Measurements from ENCODE around the gene RIMS3.

The RIMS3 gene

DNA sequence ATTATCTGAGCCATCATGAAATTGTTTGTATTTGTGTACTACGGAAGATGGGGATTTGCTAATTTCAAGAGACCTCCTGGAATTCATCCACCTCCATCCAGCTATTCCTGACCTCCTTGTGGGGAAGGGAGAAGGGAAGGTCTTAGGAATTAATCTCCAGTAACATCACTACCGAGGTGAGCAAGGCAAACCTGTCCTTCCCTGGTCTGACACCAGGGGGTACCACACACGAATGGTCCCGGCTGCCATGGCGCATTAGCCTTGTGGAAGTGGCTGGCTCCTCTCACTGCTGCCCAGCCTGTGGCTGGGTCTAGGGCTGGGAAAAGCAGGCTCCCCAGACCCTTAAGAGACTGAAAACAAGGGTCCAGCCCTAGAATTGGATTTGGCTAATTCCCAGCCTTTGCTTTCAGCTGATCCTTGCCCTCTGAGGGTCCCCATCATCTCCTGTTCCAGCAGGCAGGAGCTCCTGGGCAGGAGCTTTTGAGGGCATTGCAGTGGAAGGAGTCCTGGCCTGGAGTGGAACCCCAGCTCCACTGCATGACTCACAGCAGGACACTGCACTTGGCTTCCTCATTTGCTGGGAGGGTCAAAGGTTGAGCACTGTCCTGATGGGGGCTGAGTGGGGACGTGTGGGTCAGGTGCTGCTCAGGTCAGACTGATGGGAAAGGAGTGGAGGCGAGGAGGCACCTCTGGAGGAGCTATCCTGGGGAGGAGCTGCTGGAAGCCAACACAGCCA lies 34.8 kb downstream of the RIMS3 start:
- peak; percentile 27; the same call in 1 of the 2 replicates for TF ChIP-seq RAD21 (IDR thresholded peaks at IDR 0.05; ENCODE audit: low read depth)
- no peak for TF ChIP-seq TCF12 (IDR thresholded peaks at IDR 0.05; ENCODE audit: low read depth)
- no peak for TF ChIP-seq EGR1 (IDR thresholded peaks at IDR 0.05)

DNA sequence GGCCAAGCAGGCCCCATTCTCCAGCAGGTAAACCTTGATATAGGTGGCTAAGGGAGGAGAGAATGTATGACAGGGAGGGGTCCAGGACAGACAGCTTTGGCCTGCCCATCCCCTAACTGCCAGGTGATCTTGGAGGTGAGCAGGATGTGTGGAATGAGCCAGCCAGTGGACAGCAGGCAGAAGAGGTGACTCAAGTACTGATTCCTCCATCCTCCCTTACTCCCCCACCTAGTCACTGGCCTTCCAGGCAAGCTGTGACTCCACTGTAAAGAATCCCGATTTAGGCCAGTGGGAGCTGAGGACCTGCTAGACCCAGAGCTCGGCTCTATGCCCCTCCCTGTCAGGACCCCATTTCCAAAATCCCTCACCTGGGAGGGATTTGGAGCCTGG lies 36.6 kb downstream of the RIMS3 start:
- TF ChIP-seq REST (IDR thresholded peaks at IDR 0.05; ENCODE audit: low read depth), result no peak
- no peak for TF ChIP-seq YY1 (IDR thresholded peaks at IDR 0.05; ENCODE audit: low read depth)
- no peak for TF ChIP-seq EP300 (IDR thresholded peaks at IDR 0.05; ENCODE audit: borderline replicate concordance)
- TF ChIP-seq FOXM1 (IDR thresholded peaks at IDR 0.05; ENCODE audit: borderline replicate concordance, low read depth), result no peak
- TF ChIP-seq ZBTB7A (IDR thresholded peaks at IDR 0.05; ENCODE audit: low read depth), result no peak
- no peak for TF ChIP-seq RAD21 (IDR thresholded peaks at IDR 0.05; ENCODE audit: low read depth)
- no peak for TF ChIP-seq EGR1 (IDR thresholded peaks at IDR 0.05)
- no peak for TF ChIP-seq CREB1 (IDR thresholded peaks at IDR 0.05; ENCODE audit: low read depth)
- TF ChIP-seq, protein P1, sequence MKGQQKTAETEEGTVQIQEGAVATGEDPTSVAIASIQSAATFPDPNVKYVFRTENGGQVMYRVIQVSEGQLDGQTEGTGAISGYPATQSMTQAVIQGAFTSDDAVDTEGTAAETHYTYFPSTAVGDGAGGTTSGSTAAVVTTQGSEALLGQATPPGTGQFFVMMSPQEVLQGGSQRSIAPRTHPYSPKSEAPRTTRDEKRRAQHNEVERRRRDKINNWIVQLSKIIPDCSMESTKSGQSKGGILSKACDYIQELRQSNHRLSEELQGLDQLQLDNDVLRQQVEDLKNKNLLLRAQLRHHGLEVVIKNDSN (IDR thresholded peaks at IDR 0.05), result no peak
- TF ChIP-seq TEAD4 (IDR thresholded peaks at IDR 0.05), result no peak
- no peak for TF ChIP-seq TAF1 (IDR thresholded peaks at IDR 0.05; ENCODE audit: low read depth)
- no peak for TF ChIP-seq CEBPB (IDR thresholded peaks at IDR 0.05)
- TF ChIP-seq NFIC (IDR thresholded peaks at IDR 0.05), result no peak
- TF ChIP-seq, protein P2, sequence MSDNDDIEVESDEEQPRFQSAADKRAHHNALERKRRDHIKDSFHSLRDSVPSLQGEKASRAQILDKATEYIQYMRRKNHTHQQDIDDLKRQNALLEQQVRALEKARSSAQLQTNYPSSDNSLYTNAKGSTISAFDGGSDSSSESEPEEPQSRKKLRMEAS (IDR thresholded peaks at IDR 0.05), result no peak
- no peak for TF ChIP-seq TCF12 (IDR thresholded peaks at IDR 0.05; ENCODE audit: low read depth)

- TF ChIP-seq, protein P2 (IDR thresholded peaks at IDR 0.05), result no peak
- TF ChIP-seq, protein P1 (IDR thresholded peaks at IDR 0.05), result no peak
- TF ChIP-seq TAF1 (IDR thresholded peaks at IDR 0.05; ENCODE audit: low read depth) (no peak), YY1 (IDR thresholded peaks at IDR 0.05; ENCODE audit: low read depth) (no peak), EGR1 (IDR thresholded peaks at IDR 0.05) (no peak), RAD21 (IDR thresholded peaks at IDR 0.05; ENCODE audit: low read depth) (no peak), FOXM1 (IDR thresholded peaks at IDR 0.05; ENCODE audit: borderline replicate concordance, low read depth) (no peak), TEAD4 (IDR thresholded peaks at IDR 0.05) (no peak), CEBPB (IDR thresholded peaks at IDR 0.05) (no peak), NFIC (IDR thresholded peaks at IDR 0.05) (no peak)
Observed at GRCh38 chr1:40627987-40628902, 37.2 kb downstream of the RIMS3 start.

GRCh38 chr1:40626383-40626770 lies 39.1 kb downstream of the RIMS3 start:
- no peak for TF ChIP-seq CREB1 (IDR thresholded peaks at IDR 0.05; ENCODE audit: low read depth)
- no peak for TF ChIP-seq TCF12 (IDR thresholded peaks at IDR 0.05; ENCODE audit: low read depth)
- no peak for TF ChIP-seq ZBTB7A (IDR thresholded peaks at IDR 0.05; ENCODE audit: low read depth)
- TF ChIP-seq REST (IDR thresholded peaks at IDR 0.05; ENCODE audit: low read depth), result no peak
- TF ChIP-seq RAD21 (IDR thresholded peaks at IDR 0.05; ENCODE audit: low read depth), result no peak
- no peak for TF ChIP-seq YY1 (IDR thresholded peaks at IDR 0.05; ENCODE audit: low read depth)
- TF ChIP-seq CEBPB (IDR thresholded peaks at IDR 0.05), result no peak
- TF ChIP-seq TEAD4 (IDR thresholded peaks at IDR 0.05), result no peak
- TF ChIP-seq, protein P1 (IDR thresholded peaks at IDR 0.05), result no peak
- no peak for TF ChIP-seq EGR1 (IDR thresholded peaks at IDR 0.05)
- TF ChIP-seq TAF1 (IDR thresholded peaks at IDR 0.05; ENCODE audit: low read depth), result no peak
- TF ChIP-seq EP300 (IDR thresholded peaks at IDR 0.05; ENCODE audit: borderline replicate concordance), result no peak
- TF ChIP-seq, protein P2 (IDR thresholded peaks at IDR 0.05), result no peak
- TF ChIP-seq NFIC (IDR thresholded peaks at IDR 0.05), result no peak
- TF ChIP-seq FOXM1 (IDR thresholded peaks at IDR 0.05; ENCODE audit: borderline replicate concordance, low read depth), result no peak

All from Ishikawa (cell line).